Keratinocyte (primary cell): ENCODE data around the gene SECTM1.

Experiments
- CTCF ChIP-seq, 3 experiments: IDR thresholded peaks in 1 of 3; conservative IDR thresholded peaks in 1 of 3; optimal IDR thresholded peaks in 1 of 3; 2 replicates in 2 of 3; 3 replicates in 1 of 3; pipeline versions ENCODE3 to v1.5.1; 2011; ENCODE audit warnings: low read length in 3 of 3, mild to moderate bottlenecking in 3 of 3, moderate library complexity in 2 of 3, control low read depth in 1 of 3, inconsistent platforms in 1 of 3; ENCODE audit not compliant: insufficient read depth in 2 of 3; ENCODE audit errors: extremely low read depth in 1 of 3
- EZH2 ChIP-seq: IDR thresholded peaks from one replicate; pipeline ENCODE4 v1.6.1; 2012; ENCODE audit warnings: inconsistent platforms, mild to moderate bottlenecking, low read length, moderate library complexity

GRCh38 chr17:82282239-82283207 lies 51.0 kb downstream of the SECTM1 start:
- no peak for TF ChIP-seq EZH2
- TF ChIP-seq CTCF (optimal IDR thresholded peaks at IDR 0.05 in 1 of 3, IDR thresholded peaks at IDR 0.05 in 1 of 3, conservative IDR thresholded peaks at IDR 0.05 in 1 of 3; ENCODE audit: extremely low read depth in 1 of 3, insufficient read depth in 2 of 3, low read length in 3 of 3) = no peak
